RWPE2 (cell line): ENCODE data around the gene MRO.

Experiments used
- ATAC-seq: fragments of 200-7000 bp; cut with Tn5 transposase; 3 replicates; pipeline ENCODE4 v1.9.1; 2021; ENCODE audit warnings: low read depth
- DNase-seq: peaks from one replicate; pipeline ENCODE4 v3.0.0-alpha.2; 2020; ENCODE audit warnings: low spot score
- H3K27ac ChIP-seq: fragments of 450-650 bp; 2 replicates; pipeline ENCODE4 v1.5.1; 2017; ENCODE audit warnings: mild to moderate bottlenecking; ENCODE audit not compliant: poor library complexity, severe bottlenecking
- H3K27me3 ChIP-seq: fragments of 250-450 bp; sonication (Bioruptor Pico); 2 replicates; pipeline ENCODE4 v1.5.1; 2021; ENCODE audit warnings: mild to moderate bottlenecking, moderate library complexity; ENCODE audit not compliant: insufficient read depth, poor library complexity, severe bottlenecking
- H3K36me3 ChIP-seq: fragments of 250-450 bp; sonication (Bioruptor Pico); 2 replicates; pipeline ENCODE4 v1.5.1; 2020; ENCODE audit warnings: low read depth, mild to moderate bottlenecking, moderate library complexity
- H3K4me1 ChIP-seq: fragments of 250-450 bp; sonication (Bioruptor Pico); 2 replicates; pipeline ENCODE4 v1.5.1; 2021; ENCODE audit warnings: mild to moderate bottlenecking, moderate library complexity; ENCODE audit not compliant: insufficient read depth, poor library complexity, severe bottlenecking
- H3K4me3 ChIP-seq: fragments of 250-450 bp; sonication (Bioruptor Pico); 2 replicates; pipeline ENCODE4 v1.5.1; 2021; ENCODE audit warnings: mild to moderate bottlenecking, moderate library complexity; ENCODE audit not compliant: severe bottlenecking
- H3K9me3 ChIP-seq: fragments of 250-450 bp; sonication (Bioruptor Pico); 2 replicates; pipeline ENCODE4 v1.5.1; 2021; ENCODE audit warnings: mild to moderate bottlenecking, moderate library complexity; ENCODE audit not compliant: severe bottlenecking
- CTCF ChIP-seq: fragments of 450-650 bp; IDR thresholded peaks from one replicate; pipeline ENCODE4 v1.5.1; 2017; ENCODE audit warnings: mild to moderate bottlenecking, moderate library complexity; ENCODE audit not compliant: poor library complexity, severe bottlenecking

MRO gene

DNA sequence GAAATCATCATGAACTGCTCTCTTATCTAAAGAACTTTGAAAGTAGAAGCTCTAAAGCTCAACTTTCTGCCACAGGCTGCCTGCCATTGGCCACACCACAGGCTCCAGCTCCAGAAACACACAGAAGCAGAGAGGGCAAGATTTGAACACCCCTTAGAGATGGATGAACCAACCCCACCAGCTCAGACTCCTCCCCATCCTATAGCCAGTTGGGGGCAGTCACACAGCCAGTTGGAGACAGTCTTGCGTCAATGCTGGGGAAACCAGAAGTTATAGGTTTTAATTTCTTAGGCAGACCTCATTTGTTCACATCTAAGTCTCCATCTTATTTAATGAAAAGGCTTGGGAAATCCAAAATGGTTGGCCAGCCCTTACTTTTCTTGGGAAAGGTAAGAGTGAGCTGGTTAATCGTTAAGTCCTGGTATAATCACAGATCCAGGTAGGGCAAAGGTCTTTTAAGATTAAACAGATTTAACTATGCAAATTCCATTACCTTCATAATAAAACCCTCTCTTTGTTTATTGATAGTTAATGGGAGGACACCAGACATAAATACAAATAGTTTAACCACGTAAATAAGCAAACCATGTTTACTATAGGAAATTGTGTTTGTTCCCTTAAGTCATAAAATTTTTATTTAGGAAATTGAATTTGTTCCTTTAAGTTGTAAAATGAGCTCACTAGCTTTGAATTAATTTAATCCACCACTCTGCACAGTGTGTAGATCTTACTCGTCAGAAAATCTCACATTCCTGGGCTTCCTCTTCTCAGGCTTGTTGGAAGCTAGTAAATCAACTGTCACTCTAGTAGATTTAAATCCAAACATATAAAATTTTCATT, 28.0 kb downstream of the MRO start:
- ATAC-seq = no peak
- no peak overlapping the region for H3K4me3 ChIP-seq
- no peak for TF ChIP-seq CTCF
- H3K27ac ChIP-seq = no peak overlapping the region
- H3K36me3 ChIP-seq = no peaks in the 10 kb centered on the region
- no peaks in the 10 kb centered on the region for H3K27me3 ChIP-seq
- no peak for DNase-seq
- H3K9me3 ChIP-seq = no peaks in the 10 kb centered on the region
- H3K4me1 ChIP-seq = no peaks in the 10 kb centered on the region

- DNase-seq (no peak), ATAC-seq (no peak)
- Histone ChIP-seq H3K27ac (no peak overlapping the region), H3K4me3 (no peak overlapping the region), H3K4me1 (no peaks in the 10 kb centered on the region), H3K9me3 (no peaks in the 10 kb centered on the region), H3K27me3 (no peaks in the 10 kb centered on the region), H3K36me3 (no peaks in the 10 kb centered on the region)
- TF ChIP-seq CTCF = no peak
These were observed 28.9 kb downstream of the MRO start for GRCh38 chr18:50790948-50791347.

- ATAC-seq (no peak), DNase-seq (no peak)
- H3K4me1 ChIP-seq = no peaks in the 10 kb centered on the region
- no peak overlapping the region for H3K4me3 ChIP-seq
- TF ChIP-seq CTCF = no peak
- no peaks in the 10 kb centered on the region for H3K36me3 ChIP-seq
- no peaks in the 10 kb centered on the region for H3K27me3 ChIP-seq
- H3K27ac ChIP-seq = no peak overlapping the region
- no peaks in the 10 kb centered on the region for H3K9me3 ChIP-seq
These were observed 29.6 kb downstream of the MRO start for GRCh38 chr18:50790241-50790640.

DNA sequence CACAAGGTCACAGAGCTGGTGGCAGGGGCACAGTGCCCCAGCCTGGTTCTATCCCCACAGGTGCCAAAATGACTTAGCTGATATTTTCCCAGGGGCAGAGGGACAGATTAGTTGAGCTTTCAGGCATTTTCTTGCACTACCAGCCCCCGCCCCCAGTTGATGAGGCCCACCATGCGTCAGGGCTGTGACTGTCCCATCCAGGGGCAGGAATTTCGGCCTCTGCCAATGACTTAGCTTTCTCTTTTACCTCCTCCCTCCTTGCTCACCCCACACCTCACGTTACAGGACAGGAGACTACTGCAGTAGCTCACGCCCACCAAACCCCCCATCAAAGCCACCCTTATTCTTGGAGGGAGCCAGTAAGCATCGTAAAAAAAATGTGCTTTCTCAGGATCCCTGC, 31.5 kb downstream of the MRO start:
- no peak for DNase-seq
- Histone ChIP-seq H3K9me3 (no peaks in the 10 kb centered on the region), H3K27ac (no peak overlapping the region), H3K36me3 (no peaks in the 10 kb centered on the region), H3K4me3 (no peak overlapping the region), H3K27me3 (no peaks in the 10 kb centered on the region), H3K4me1 (no peaks in the 10 kb centered on the region)
- no peak for ATAC-seq
- no peak for TF ChIP-seq CTCF

GRCh38 chr18:50786864-50787263, 33.0 kb downstream of the MRO start:
- no peak overlapping the region for H3K27ac ChIP-seq
- ATAC-seq (peak; percentile 25; the same call in 1 of the 3 replicates), DNase-seq (no peak)
- H3K4me3 ChIP-seq = no peak overlapping the region
- no peak for TF ChIP-seq CTCF
- H3K36me3 ChIP-seq = no peaks in the 10 kb centered on the region
- H3K4me1 ChIP-seq = no peaks in the 10 kb centered on the region
- no peaks in the 10 kb centered on the region for H3K27me3 ChIP-seq
- H3K9me3 ChIP-seq = no peaks in the 10 kb centered on the region
